ENCODE results near the gene C4orf50. TPM values are rescaled to one million over a fixed set of nuclear protein-coding genes. Genes with fewer than 3 reads are reported as not detected.
"Not testable (repeated sequence)": the region's sequence is repeated elsewhere in the genome, so short reads cannot be mapped to it uniquely, and the experiment has no call there.

C4orf50 gene
- total RNA-seq, 1 donor from 2014 or later = not detected

GRCh38 chr4:5998333-5998936 lies 19.8 kb downstream of the C4orf50 start:
- H3K27me3 ChIP-seq (ENCODE audit: low read depth) = peaks cover 79% of the 10 kb centered on the region

GRCh38 chr4:5996641-5997040 lies 21.6 kb downstream of the C4orf50 start:
- no peaks in the 10 kb centered on the region for H3K4me1 ChIP-seq
- H3K36me3 ChIP-seq = no peaks in the 10 kb centered on the region
- H3K27me3 ChIP-seq (ENCODE audit: low read depth) = peaks cover 87% of the 10 kb centered on the region
- DNase-seq = no peak
- H3K9me3 ChIP-seq (replicated peaks) = no peaks in the 10 kb centered on the region
- intact Hi-C loops (cut with micrococcal nuclease) = loop anchor here (10.0 kb wide), 1 partner anchor 88 kb away; no protein-coding TSS in a partner anchor
- no peak for TF ChIP-seq CTCF (IDR thresholded peaks at IDR 0.05; ENCODE audit: borderline replicate concordance)
- H3K27ac ChIP-seq (replicated peaks) = no peak overlapping the region
- no peak overlapping the region for H3K4me3 ChIP-seq

More at GRCh38 chr4:5998333-5998936, 19.8 kb downstream of the C4orf50 start:
- no peak overlapping the region for H3K4me3 ChIP-seq
- no peak overlapping the region for H3K27ac ChIP-seq (replicated peaks)
- no peaks in the 10 kb centered on the region for H3K9me3 ChIP-seq (replicated peaks)
- H3K36me3 ChIP-seq = no peaks in the 10 kb centered on the region
- TF ChIP-seq CTCF (IDR thresholded peaks at IDR 0.05; ENCODE audit: borderline replicate concordance) = peak; percentile 94
- no peak for DNase-seq
- no peaks in the 10 kb centered on the region for H3K4me1 ChIP-seq
- intact Hi-C loops (cut with micrococcal nuclease) = loop anchor here (10.0 kb wide), 1 partner anchor 86 kb away; no protein-coding TSS in a partner anchor

GRCh38 chr4:5995901-5996623 lies 22.2 kb downstream of the C4orf50 start:
- Histone ChIP-seq H3K4me3 (no peak overlapping the region), H3K36me3 (no peaks in the 10 kb centered on the region), H3K27me3 (ENCODE audit: low read depth) (peaks cover 87% of the 10 kb centered on the region), H3K4me1 (no peaks in the 10 kb centered on the region), H3K9me3 (replicated peaks) (no peaks in the 10 kb centered on the region), H3K27ac (replicated peaks) (no peak overlapping the region)
- no peak for TF ChIP-seq CTCF (IDR thresholded peaks at IDR 0.05; ENCODE audit: borderline replicate concordance)
- no peak for DNase-seq
- intact Hi-C loops (cut with micrococcal nuclease) = loop anchor here (10.0 kb wide), 1 partner anchor 89 kb away; no protein-coding TSS in a partner anchor

GRCh38 chr4:5993876-5994811 lies 24.1 kb downstream of the C4orf50 start:
- H3K27ac ChIP-seq (replicated peaks) = no peak overlapping the region
- no peaks in the 10 kb centered on the region for H3K9me3 ChIP-seq (replicated peaks)
- H3K36me3 ChIP-seq = no peaks in the 10 kb centered on the region
- H3K27me3 ChIP-seq (ENCODE audit: low read depth) = peaks cover 89% of the 10 kb centered on the region
- no peak for DNase-seq
- intact Hi-C loops (cut with micrococcal nuclease) = loop anchor here (10.0 kb wide), 1 partner anchor 91 kb away; no protein-coding TSS in a partner anchor
- H3K4me3 ChIP-seq = no peak overlapping the region
- no peak for TF ChIP-seq CTCF (IDR thresholded peaks at IDR 0.05; ENCODE audit: borderline replicate concordance)
- no peaks in the 10 kb centered on the region for H3K4me1 ChIP-seq

GRCh38 chr4:5993346-5993745 lies 24.9 kb downstream of the C4orf50 start:
- H3K27me3 ChIP-seq (ENCODE audit: low read depth) = peaks cover 88% of the 10 kb centered on the region
- not testable (repeated sequence) for DNase-seq

More at GRCh38 chr4:5993346-5993745, 24.9 kb downstream of the C4orf50 start:
- not testable (repeated sequence) for H3K27ac ChIP-seq (replicated peaks); H3K4me1 ChIP-seq; H3K4me3 ChIP-seq; H3K9me3 ChIP-seq (replicated peaks); H3K36me3 ChIP-seq
- intact Hi-C loops (cut with micrococcal nuclease) = loop anchor here (10.0 kb wide), 1 partner anchor 91 kb away; no protein-coding TSS in a partner anchor

Data from left ventricle myocardium inferior (tissue), 1 donor.